A549 (cell line): ENCODE measurements around the gene EMSY. TPM values are rescaled to one million over a fixed set of nuclear protein-coding genes. Genes with fewer than 3 reads are reported as not detected.

ENCODE experiments used
- ATAC-seq, 2 experiments: fragments of 200-7000 bp in 1 of 2; fragments of >200 bp in 1 of 2; cut with Nextera tagmentation in 1 of 2; cut with Tn5 transposase in 1 of 2; 3 replicates each; pipeline versions ENCODE4 v1.8.0 to v1.9.1; 2018 to 2020; ENCODE audit warnings: mild to moderate bottlenecking in 1 of 2, moderate library complexity in 1 of 2
- CTCF ChIA-PET: fragments of 300-600 bp; sonication (Branson Sonifier 250); formaldehyde crosslinking; extraction: SDS; loops from one replicate; lab custom pipeline; 2021; ENCODE audit warnings: antibody characterized with exemption, inconsistent platforms; lab: Yijun Ruan, JAX
- POLR2A ChIA-PET: fragments of 350-600 bp; formaldehyde crosslinking; extraction: SDS; loops from one replicate; lab custom pipeline; 2021; ENCODE audit warnings: antibody characterized with exemption, inconsistent platforms; lab: Yijun Ruan, JAX
- DNase-seq, 2 experiments: peaks; one replicate each; pipeline versions ENCODE4 v3.0.0 to v3.0.0-alpha.2; 2011 to 2016; ENCODE audit warnings: low read depth in 1 of 2, low spot score in 1 of 2
- FAIRE-seq: peaks from 2 replicates; lab custom pipeline; 2011; peaks lifted over from hg19 to GRCh38; lab: Jason Lieb, UNC
- H3K27ac ChIP-seq, 2 experiments: fragments of >200 bp; sonication (Bioruptor Twin); formaldehyde crosslinking; 3 replicates each; pipeline ENCODE4 v1.5.1; 2016 to 2017
- H3K4me1 ChIP-seq: fragments of >200 bp; sonication (Bioruptor Twin); formaldehyde crosslinking; 3 replicates; pipeline ENCODE4 v1.6.1; 2016
- H3K4me2 ChIP-seq: fragments of >200 bp; sonication (Bioruptor Twin); formaldehyde crosslinking; 3 replicates; pipeline ENCODE4 v1.6.1; 2016
- H3K4me3 ChIP-seq: fragments of >200 bp; sonication (Bioruptor Twin); formaldehyde crosslinking; 3 replicates; pipeline ENCODE4 v1.5.1; 2016
- H3K9me3 ChIP-seq: fragments of >200 bp; sonication (Bioruptor Twin); formaldehyde crosslinking; 3 replicates; pipeline ENCODE4 v1.6.1; 2016
- BHLHE40 ChIP-seq: IDR thresholded peaks from 2 replicates; pipeline ENCODE4 v1.6.1; 2012; ENCODE audit warnings: low read depth, low read length, inconsistent platforms
- CTCF ChIP-seq: fragments of >200 bp; sonication (Bioruptor Twin); formaldehyde crosslinking; IDR thresholded peaks from 3 replicates; pipeline ENCODE4 v1.5.1; 2016
- EHF ChIP-seq: fragments of 250-450 bp; sonication (Bioruptor Pico); IDR thresholded peaks from 2 replicates; pipeline ENCODE4 v1.5.0; 2020; ENCODE audit warnings: mild to moderate bottlenecking
- EP300 ChIP-seq, 2 experiments: fragments of >200 bp; sonication (Bioruptor Twin); formaldehyde crosslinking; IDR thresholded peaks; 2 replicates in 1 of 2; 3 replicates in 1 of 2; pipeline ENCODE4 v1.6.1; 2016 to 2017
- HDAC2 ChIP-seq: fragments of 200-600 bp; sonication (generic); IDR thresholded peaks from 2 replicates; pipeline ENCODE4 v1.6.1; 2016
- HES2 ChIP-seq: fragments of >200 bp; sonication (Bioruptor Twin); formaldehyde crosslinking; IDR thresholded peaks from 2 replicates; pipeline ENCODE4 v1.6.1; 2016
- HOXA7 ChIP-seq: fragments of 250-450 bp; sonication (Bioruptor Pico); IDR thresholded peaks from 2 replicates; pipeline ENCODE4 v1.5.0; 2020; ENCODE audit warnings: mild to moderate bottlenecking, moderate library complexity
- HOXB13 ChIP-seq: fragments of 250-450 bp; sonication (Bioruptor Pico); IDR thresholded peaks from 2 replicates; pipeline ENCODE4 v1.5.0; 2020; ENCODE audit warnings: low read depth, mild to moderate bottlenecking, moderate library complexity
- HOXB5 ChIP-seq: fragments of 250-450 bp; sonication (Bioruptor Pico); IDR thresholded peaks from 2 replicates; pipeline ENCODE4 v1.5.0; 2020; ENCODE audit warnings: mild to moderate bottlenecking, moderate library complexity
- JUNB ChIP-seq: fragments of >200 bp; sonication (Bioruptor Twin); formaldehyde crosslinking; IDR thresholded peaks from 2 replicates; pipeline ENCODE4 v1.6.1; 2016
- MYC ChIP-seq: IDR thresholded peaks from 2 replicates; pipeline ENCODE4 v1.6.1; 2012; ENCODE audit warnings: mild to moderate bottlenecking, inconsistent platforms, low read length, improper control_type of control experiment, borderline replicate concordance
- NR3C1 ChIP-seq: fragments of >200 bp; sonication (Bioruptor Twin); formaldehyde crosslinking; IDR thresholded peaks from 3 replicates; pipeline ENCODE4 v1.6.1; 2017
- POLR2A ChIP-seq: IDR thresholded peaks from 2 replicates; pipeline ENCODE4 v1.6.1; 2012; ENCODE audit warnings: mild to moderate bottlenecking, low read length
- POLR2AphosphoS2 ChIP-seq: conservative IDR thresholded peaks from 2 replicates; pipeline ENCODE4 v1.6.1; 2012; ENCODE audit warnings: low read length, improper control_type of control experiment, inconsistent platforms
- RAD21 ChIP-seq, 2 experiments: fragments of >200 bp in 1 of 2; sonication (Bioruptor Twin) in 1 of 2; formaldehyde crosslinking in 1 of 2; IDR thresholded peaks in 1 of 2; conservative IDR thresholded peaks in 1 of 2; 2 replicates in 1 of 2; 3 replicates in 1 of 2; pipeline ENCODE4 v1.6.1; 2012 to 2018; ENCODE audit warnings: inconsistent platforms in 1 of 2
- RARB ChIP-seq: fragments of 250-450 bp; sonication (Bioruptor Pico); IDR thresholded peaks from 2 replicates; pipeline ENCODE4 v1.8.0; 2021; ENCODE audit warnings: mild to moderate bottlenecking, moderate library complexity
- RFX5 ChIP-seq: fragments of 450-650 bp; IDR thresholded peaks from 2 replicates; pipeline ENCODE4 v1.7.1; 2014; ENCODE audit warnings: antibody characterized with exemption, mild to moderate bottlenecking, moderate library complexity
- SMC3 ChIP-seq: fragments of >200 bp; sonication (Bioruptor Twin); formaldehyde crosslinking; IDR thresholded peaks from 3 replicates; pipeline ENCODE4 v1.6.1; 2018; ENCODE audit warnings: inconsistent platforms
- USF2 ChIP-seq: fragments of 450-650 bp; IDR thresholded peaks from 2 replicates; pipeline ENCODE4 v1.6.1; 2014; ENCODE audit warnings: antibody characterized with exemption
- WGBS: methylation state at CpG from one replicate; pipeline ENCODE4 v1.1.6; 2017; ENCODE audit errors: missing lambda C conversion rate; 5-methylcytosine and 5-hydroxymethylcytosine counted together
- polyA plus RNA-seq, 4 experiments: library from polyadenylated mRNA; depleted of rRNA in 3 of 4; stranded (reverse); fragments of >200 nt; fragmentation: RNase III in 1 of 4; extraction: RNeasy Plus Mini Kit Qiagen cat#74134 plus additional on column Dnase treatment in 1 of 4; gene quantifications; 2 replicates in 3 of 4; 3 replicates in 1 of 4; pipeline ENCODE4 v1.2.3, GENCODE V29; 2011 to 2017

EMSY gene
- polyA plus RNA-seq, 2 of the 4 experiments (the other 2 are of a cell fraction), result 11.2 to 23.0 TPM

- FAIRE-seq (peak; percentile 7), ATAC-seq (peak in 1 of 2 experiments; percentile 60; a peak in 4 of 6 replicates), DNase-seq (peak in 1 of 2 experiments; percentile 48)
- Histone ChIP-seq H3K4me2 (no peak overlapping the region), H3K27ac (no peak overlapping the region), H3K9me3 (no peaks in the 10 kb centered on the region), H3K4me1 (no peaks in the 10 kb centered on the region), H3K4me3 (no peak overlapping the region)
- WGBS, result 8% methylated on average over 1 of the region's 1 CpG
- ChIA-PET CTCF (interaction anchor here (0.7 to 2.1 kb wide), 11 partner anchors 10 to 525 kb away, joined by 3 to 9 read pairs (median 3); no protein-coding TSS in a partner anchor), POLR2A (no interaction called here)
- peak; percentile 42; the same call in 2 of the 3 replicates for TF ChIP-seq SMC3
- peak; percentile 61 to 65 for TF ChIP-seq RAD21 (conservative IDR thresholded peaks at IDR 0.05 in 1 of 2, IDR thresholded peaks at IDR 0.05 in 1 of 2)
- TF ChIP-seq EHF (CRISPR knock-in tag), result no peak
- TF ChIP-seq CTCF, result peak; percentile 59
Observed at GRCh38 chr11:76512851-76513653, 68.2 kb downstream of the EMSY start.

- no peak overlapping the region for H3K4me2 ChIP-seq
- no peak overlapping the region for H3K4me3 ChIP-seq
- TF ChIP-seq HOXA7 (CRISPR knock-in tag) (no peak), RARB (CRISPR knock-in tag) (no peak), POLR2AphosphoS2 (no peak), HOXB5 (CRISPR knock-in tag) (no peak), HES2 (no peak), CTCF (no peak), USF2 (no peak), NR3C1 (no peak), BHLHE40 (no peak), POLR2A (no peak), JUNB (no peak), HOXB13 (no peak), MYC (no peak), HDAC2 (no peak)
- TF ChIP-seq, all 56 proteins: peak for 0
- H3K27ac ChIP-seq, result no peak overlapping the region
- WGBS, result 86% methylated on average over 3 of the region's 3 CpGs
- no peaks in the 10 kb centered on the region for H3K9me3 ChIP-seq
- ChIA-PET CTCF (interaction anchor here (0.6 to 2.1 kb wide), 4 partner anchors 11 to 306 kb away, joined by 3 to 9 read pairs (median 6); no protein-coding TSS in a partner anchor), POLR2A (no interaction called here)
- no peaks in the 10 kb centered on the region for H3K4me1 ChIP-seq
- FAIRE-seq (no peak), DNase-seq (no peak), ATAC-seq (no peak)
Observed at GRCh38 chr11:76513654-76514034, 68.8 kb downstream of the EMSY start.

- ATAC-seq (no peak), DNase-seq (no peak), FAIRE-seq (no peak)
- WGBS, result 85% methylated on average over 1 of the region's 1 CpG
- ChIA-PET CTCF (no interaction called here), POLR2A (no interaction called here)
- no peak for TF ChIP-seq RFX5
- no peak for TF ChIP-seq EP300 (IDR thresholded peaks at IDR 0.05)
- no peak overlapping the region for H3K4me3 ChIP-seq
- H3K4me2 ChIP-seq, result no peak overlapping the region
- no peaks in the 10 kb centered on the region for H3K4me1 ChIP-seq
- H3K9me3 ChIP-seq, result no peaks in the 10 kb centered on the region
- no peak overlapping the region for H3K27ac ChIP-seq
Observed at GRCh38 chr11:76515494-76515893, 70.7 kb downstream of the EMSY start.
